Measurements from ENCODE around the gene ERN1.

- TF ChIP-seq POLR2AphosphoS5 (IDR thresholded peaks at IDR 0.05; ENCODE audit: borderline replicate concordance, low read depth, low read length) (no peak), EZH2 (IDR thresholded peaks at IDR 0.05) (no peak), FOXP2 (optimal IDR thresholded peaks at IDR 0.05; ENCODE audit: control extremely low read depth, extremely low read length, insufficient read depth) (no peak)
Measured at GRCh38 chr17:64177311-64178010, 47.5 kb upstream of the ERN1 start.
